Activated naive CD4-positive, alpha-beta T cell treated with anti-CD3 and anti-CD28 coated beads, Interleukin-2, amount 50 U/mL, for 24 hours (primary cell): ENCODE data around the gene C11orf16.
"Not testable (repeated sequence)": the region's sequence is repeated elsewhere in the genome, so short reads cannot be mapped to it uniquely, and the experiment has no call there.

ENCODE experiments used
- H3K27ac Mint-ChIP-seq: one replicate; pipeline ENCODE4 v1.8.0; 2021; ENCODE audit warnings: mild to moderate bottlenecking, mixed read lengths
- H3K27me3 Mint-ChIP-seq: one replicate; pipeline ENCODE4 v1.8.0; 2021; ENCODE audit warnings: mixed read lengths
- H3K36me3 Mint-ChIP-seq: one replicate; pipeline ENCODE4 v1.8.0; 2021; ENCODE audit warnings: mixed read lengths
- H3K4me1 Mint-ChIP-seq: one replicate; pipeline ENCODE4 v1.8.0; 2021; ENCODE audit warnings: mixed read lengths
- H3K4me3 Mint-ChIP-seq: one replicate; pipeline ENCODE4 v1.8.0; 2021; ENCODE audit warnings: mild to moderate bottlenecking, mixed read lengths
- H3K9me3 Mint-ChIP-seq: one replicate; pipeline ENCODE4 v1.8.0; 2021; ENCODE audit warnings: mixed read lengths

C11orf16 gene

GRCh38 chr11:8947230-8947943, 14.6 kb upstream of the C11orf16 start:
- peaks cover 18% of the 10 kb centered on the region for H3K36me3 Mint-ChIP-seq
- no peaks in the 10 kb centered on the region for H3K4me1 Mint-ChIP-seq
- no peak overlapping the region for H3K4me3 Mint-ChIP-seq
- no peaks in the 10 kb centered on the region for H3K9me3 Mint-ChIP-seq
- peak overlapping the region; percentile 38 for H3K27ac Mint-ChIP-seq
- no peaks in the 10 kb centered on the region for H3K27me3 Mint-ChIP-seq

GRCh38 chr11:8942518-8943066, 9.8 kb upstream of the C11orf16 start, which contains the start of gene ASCL3:
Gene ASCL3 (minus strand): TSS chr11:8943016. CDS start chr11:8938161, 4,855 bp downstream.
- H3K27ac Mint-ChIP-seq: no peak within 1 kb of the TSS
- H3K4me3 Mint-ChIP-seq: no peak within 1 kb of the TSS
- H3K9me3 Mint-ChIP-seq: no peaks in the 10 kb centered on the region
- H3K36me3 Mint-ChIP-seq: peaks cover 9% of the 10 kb centered on the region
- H3K4me1 Mint-ChIP-seq: no peaks in the 10 kb centered on the region
- no peaks in the 10 kb centered on the region for H3K27me3 Mint-ChIP-seq

- Mint-ChIP-seq H3K36me3 (peaks cover 3% of the 10 kb centered on the region), H3K9me3 (no peaks in the 10 kb centered on the region), H3K27me3 (no peaks in the 10 kb centered on the region), H3K4me1 (no peaks in the 10 kb centered on the region), H3K27ac (no peak overlapping the region), H3K4me3 (no peak overlapping the region)
Measured at GRCh38 chr11:8941341-8942103, 8.8 kb upstream of the C11orf16 start.

GRCh38 chr11:8937659-8938058, 4.9 kb upstream of the C11orf16 start:
- peaks cover 8% of the 10 kb centered on the region for H3K4me1 Mint-ChIP-seq
- H3K9me3 Mint-ChIP-seq: no peaks in the 10 kb centered on the region
- no peak overlapping the region for H3K4me3 Mint-ChIP-seq
- H3K27ac Mint-ChIP-seq: no peak overlapping the region
- no peaks in the 10 kb centered on the region for H3K27me3 Mint-ChIP-seq
- H3K36me3 Mint-ChIP-seq: no peaks in the 10 kb centered on the region

GRCh38 chr11:8937159-8937558, 4.4 kb upstream of the C11orf16 start:
- Mint-ChIP-seq H3K27me3 (no peaks in the 10 kb centered on the region), H3K27ac (no peak overlapping the region), H3K9me3 (no peaks in the 10 kb centered on the region), H3K36me3 (no peaks in the 10 kb centered on the region), H3K4me1 (peaks cover 8% of the 10 kb centered on the region), H3K4me3 (no peak overlapping the region)

GRCh38 chr11:8935789-8936188, 3.0 kb upstream of the C11orf16 start:
- not testable (repeated sequence) for H3K27ac Mint-ChIP-seq, H3K4me1 Mint-ChIP-seq, H3K4me3 Mint-ChIP-seq, H3K27me3 Mint-ChIP-seq, H3K9me3 Mint-ChIP-seq, H3K36me3 Mint-ChIP-seq

GRCh38 chr11:8934742-8935488, 2.2 kb upstream of the C11orf16 start:
- Mint-ChIP-seq H3K27me3 (no peaks in the 10 kb centered on the region), H3K27ac (no peak overlapping the region), H3K4me3 (peak overlapping the region; percentile 56), H3K9me3 (no peaks in the 10 kb centered on the region), H3K4me1 (peaks cover 8% of the 10 kb centered on the region), H3K36me3 (no peaks in the 10 kb centered on the region)

GRCh38 chr11:8933931-8934330, 1.2 kb upstream of the C11orf16 start:
- Mint-ChIP-seq H3K36me3 (no peaks in the 10 kb centered on the region), H3K4me1 (peaks cover 8% of the 10 kb centered on the region), H3K9me3 (no peaks in the 10 kb centered on the region), H3K27me3 (no peaks in the 10 kb centered on the region), H3K4me3 (no peak overlapping the region), H3K27ac (no peak overlapping the region)

- Mint-ChIP-seq H3K4me3 (no peak overlapping the region), H3K27ac (no peak overlapping the region), H3K4me1 (peaks cover 8% of the 10 kb centered on the region), H3K27me3 (no peaks in the 10 kb centered on the region), H3K36me3 (no peaks in the 10 kb centered on the region), H3K9me3 (no peaks in the 10 kb centered on the region)
Measured at GRCh38 chr11:8930456-8931175, 2.1 kb downstream of the C11orf16 start.

- Mint-ChIP-seq H3K36me3 (no peaks in the 10 kb centered on the region), H3K27ac (no peak overlapping the region), H3K27me3 (no peaks in the 10 kb centered on the region), H3K4me1 (no peaks in the 10 kb centered on the region), H3K4me3 (no peak overlapping the region), H3K9me3 (no peaks in the 10 kb centered on the region)
Measured at GRCh38 chr11:8928981-8929615, 3.6 kb downstream of the C11orf16 start.

- no peaks in the 10 kb centered on the region for H3K4me1 Mint-ChIP-seq
- H3K9me3 Mint-ChIP-seq: no peaks in the 10 kb centered on the region
- H3K4me3 Mint-ChIP-seq: no peak overlapping the region
- no peak overlapping the region for H3K27ac Mint-ChIP-seq
- H3K36me3 Mint-ChIP-seq: no peaks in the 10 kb centered on the region
- H3K27me3 Mint-ChIP-seq: no peaks in the 10 kb centered on the region
Measured at GRCh38 chr11:8928205-8928604, 4.5 kb downstream of the C11orf16 start.

GRCh38 chr11:8927233-8927632, 5.5 kb downstream of the C11orf16 start:
- Mint-ChIP-seq H3K4me3 (no peak overlapping the region), H3K36me3 (no peaks in the 10 kb centered on the region), H3K27ac (no peak overlapping the region), H3K27me3 (no peaks in the 10 kb centered on the region), H3K9me3 (no peaks in the 10 kb centered on the region), H3K4me1 (no peaks in the 10 kb centered on the region)

- H3K9me3 Mint-ChIP-seq: no peaks in the 10 kb centered on the region
- no peaks in the 10 kb centered on the region for H3K4me1 Mint-ChIP-seq
- H3K4me3 Mint-ChIP-seq: no peak overlapping the region
- H3K27me3 Mint-ChIP-seq: no peaks in the 10 kb centered on the region
- H3K36me3 Mint-ChIP-seq: no peaks in the 10 kb centered on the region
- H3K27ac Mint-ChIP-seq: no peak overlapping the region
Measured at GRCh38 chr11:8926236-8926635, 6.5 kb downstream of the C11orf16 start.

GRCh38 chr11:8925711-8926110, 7.0 kb downstream of the C11orf16 start:
- Mint-ChIP-seq H3K4me3 (no peak overlapping the region), H3K9me3 (no peaks in the 10 kb centered on the region), H3K36me3 (no peaks in the 10 kb centered on the region), H3K27me3 (no peaks in the 10 kb centered on the region), H3K27ac (no peak overlapping the region), H3K4me1 (no peaks in the 10 kb centered on the region)

GRCh38 chr11:8922691-8923090, 10.1 kb downstream of the C11orf16 start:
- H3K36me3 Mint-ChIP-seq: peaks cover 6% of the 10 kb centered on the region
- H3K4me1 Mint-ChIP-seq: no peaks in the 10 kb centered on the region
- no peak overlapping the region for H3K27ac Mint-ChIP-seq
- no peaks in the 10 kb centered on the region for H3K9me3 Mint-ChIP-seq
- H3K27me3 Mint-ChIP-seq: no peaks in the 10 kb centered on the region
- H3K4me3 Mint-ChIP-seq: no peak overlapping the region
